GM18520 (cell line): ENCODE measurements around the gene ACTL9.

Source experiments
- ATAC-seq: cut with Tn5 transposase; IDR thresholded peaks from one replicate; pipeline ENCODE4 v1.9.1; 2021; ENCODE audit not compliant: unreplicated experiment

Gene ACTL9

GRCh38 chr19:8688930-8689329 lies 9.7 kb downstream of the ACTL9 start:
- ATAC-seq = no peak

- ATAC-seq = no peak
Measured at GRCh38 chr19:8686549-8686948, 12.0 kb downstream of the ACTL9 start.

GRCh38 chr19:8684001-8684902 lies 14.3 kb downstream of the ACTL9 start:
- no peak for ATAC-seq

- no peak for ATAC-seq
Measured at GRCh38 chr19:8682931-8683330, 15.7 kb downstream of the ACTL9 start.

GRCh38 chr19:8682472-8682871 lies 16.1 kb downstream of the ACTL9 start:
- no peak for ATAC-seq

GRCh38 chr19:8681345-8682029 lies 17.1 kb downstream of the ACTL9 start:
- ATAC-seq = no peak

- no peak for ATAC-seq
Measured at GRCh38 chr19:8680676-8681344, 17.8 kb downstream of the ACTL9 start.

- no peak for ATAC-seq
Measured at GRCh38 chr19:8678244-8678807, 20.3 kb downstream of the ACTL9 start.

- no peak for ATAC-seq
Measured at GRCh38 chr19:8675066-8675465, 23.5 kb downstream of the ACTL9 start.

- ATAC-seq = no peak
Measured at GRCh38 chr19:8673276-8673891, 25.2 kb downstream of the ACTL9 start.

- no peak for ATAC-seq
Measured at GRCh38 chr19:8666814-8667405, 31.7 kb downstream of the ACTL9 start.

- ATAC-seq = no peak
Measured at GRCh38 chr19:8665468-8666213, 33.0 kb downstream of the ACTL9 start.

GRCh38 chr19:8664671-8665057 lies 33.9 kb downstream of the ACTL9 start:
- ATAC-seq = no peak

- ATAC-seq = no peak
Measured at GRCh38 chr19:8663920-8664670, 34.5 kb downstream of the ACTL9 start.

- ATAC-seq = no peak
Measured at GRCh38 chr19:8662263-8662662, 36.3 kb downstream of the ACTL9 start.

- ATAC-seq = no peak
Measured at GRCh38 chr19:8659905-8660304, 38.7 kb downstream of the ACTL9 start.

GRCh38 chr19:8657869-8658268 lies 40.7 kb downstream of the ACTL9 start:
- ATAC-seq = no peak

- no peak for ATAC-seq
Measured at GRCh38 chr19:8655340-8655709, 43.3 kb downstream of the ACTL9 start.

GRCh38 chr19:8654591-8655339 lies 43.8 kb downstream of the ACTL9 start:
- ATAC-seq = no peak
